Measurements from ENCODE around the gene EZR.

DNA sequence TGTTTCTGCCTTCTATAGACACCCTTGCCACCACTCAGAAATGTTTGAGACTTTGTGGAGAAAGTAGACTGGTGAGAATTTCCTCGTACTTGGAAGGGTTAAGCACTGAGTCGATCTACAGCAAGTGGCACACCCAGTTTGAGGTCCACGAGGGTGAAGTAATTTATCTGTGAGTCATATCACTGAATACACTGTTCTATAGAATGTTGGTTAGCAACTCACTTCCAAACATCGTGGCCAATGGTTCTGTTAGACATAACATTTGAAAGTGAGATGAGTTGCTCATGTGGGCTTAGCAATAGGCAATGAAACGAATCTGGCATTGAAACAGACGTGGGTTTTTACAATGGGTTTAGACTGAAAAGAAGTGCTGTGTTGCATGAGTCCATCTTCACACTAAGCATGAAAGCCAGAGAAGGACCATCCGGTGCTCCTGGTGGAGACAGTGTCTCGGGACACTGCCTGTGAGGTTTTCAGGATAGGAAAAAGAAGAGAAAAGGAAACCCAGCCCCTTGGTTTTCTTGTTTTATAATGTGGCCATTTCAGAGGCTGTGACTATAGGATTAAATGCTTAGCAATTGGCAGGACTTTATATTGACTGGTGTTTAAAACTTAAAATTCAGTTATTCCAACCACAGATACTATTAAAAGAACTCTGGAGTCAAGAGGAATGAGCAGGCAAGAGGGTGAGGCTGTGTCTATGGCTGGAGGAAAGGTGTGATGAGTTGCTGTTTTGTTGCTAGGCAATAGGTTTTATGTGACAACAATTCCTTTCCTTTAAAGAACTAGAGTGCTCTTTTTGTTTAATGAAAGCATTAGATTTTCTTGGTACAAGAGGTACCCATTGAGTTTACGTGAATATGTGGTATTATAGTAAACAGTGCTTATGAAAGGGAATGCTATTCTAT lies 31.0 kb upstream of the EZR start:
- TF ChIP-seq, protein P1, sequence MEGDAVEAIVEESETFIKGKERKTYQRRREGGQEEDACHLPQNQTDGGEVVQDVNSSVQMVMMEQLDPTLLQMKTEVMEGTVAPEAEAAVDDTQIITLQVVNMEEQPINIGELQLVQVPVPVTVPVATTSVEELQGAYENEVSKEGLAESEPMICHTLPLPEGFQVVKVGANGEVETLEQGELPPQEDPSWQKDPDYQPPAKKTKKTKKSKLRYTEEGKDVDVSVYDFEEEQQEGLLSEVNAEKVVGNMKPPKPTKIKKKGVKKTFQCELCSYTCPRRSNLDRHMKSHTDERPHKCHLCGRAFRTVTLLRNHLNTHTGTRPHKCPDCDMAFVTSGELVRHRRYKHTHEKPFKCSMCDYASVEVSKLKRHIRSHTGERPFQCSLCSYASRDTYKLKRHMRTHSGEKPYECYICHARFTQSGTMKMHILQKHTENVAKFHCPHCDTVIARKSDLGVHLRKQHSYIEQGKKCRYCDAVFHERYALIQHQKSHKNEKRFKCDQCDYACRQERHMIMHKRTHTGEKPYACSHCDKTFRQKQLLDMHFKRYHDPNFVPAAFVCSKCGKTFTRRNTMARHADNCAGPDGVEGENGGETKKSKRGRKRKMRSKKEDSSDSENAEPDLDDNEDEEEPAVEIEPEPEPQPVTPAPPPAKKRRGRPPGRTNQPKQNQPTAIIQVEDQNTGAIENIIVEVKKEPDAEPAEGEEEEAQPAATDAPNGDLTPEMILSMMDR (IDR thresholded peaks at IDR 0.05) = no peak
- no peak for TF ChIP-seq EZH2 (IDR thresholded peaks at IDR 0.05; ENCODE audit: borderline replicate concordance, insufficient read depth, low read depth, low read length, poor library complexity, severe bottlenecking)
